GM12801 (cell line): ENCODE data around the gene HYDIN.

Source experiments
- CTCF ChIP-seq: IDR thresholded peaks from one replicate; pipeline ENCODE4 v1.5.1; 2011; ENCODE audit warnings: control low read depth; ENCODE audit not compliant: insufficient read length; ENCODE audit errors: extremely low read depth

Gene HYDIN

DNA sequence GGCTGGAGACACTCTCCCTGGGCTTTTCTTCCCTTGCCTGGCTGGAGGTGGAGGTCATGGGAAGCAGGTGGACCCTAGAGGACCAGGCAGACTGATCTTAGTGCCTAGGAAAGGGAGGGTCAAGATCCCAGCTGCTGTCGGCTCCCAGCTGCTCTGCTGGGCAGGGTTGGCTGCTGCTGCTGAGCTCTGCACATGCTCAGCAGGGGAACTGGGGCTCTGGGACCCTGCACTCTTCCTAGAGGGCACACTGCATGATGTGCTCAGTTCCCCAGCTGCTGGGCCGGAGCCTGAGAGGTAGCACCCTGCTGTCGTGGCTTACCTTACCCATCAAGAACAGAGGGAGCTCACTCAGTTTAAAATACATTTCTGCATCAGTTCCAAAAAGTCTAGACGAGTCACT is 463.9 kb downstream of the HYDIN start:
- no peak for TF ChIP-seq CTCF

GRCh38 chr16:70766176-70766575 is 464.3 kb downstream of the HYDIN start:
- TF ChIP-seq CTCF, result no peak

DNA sequence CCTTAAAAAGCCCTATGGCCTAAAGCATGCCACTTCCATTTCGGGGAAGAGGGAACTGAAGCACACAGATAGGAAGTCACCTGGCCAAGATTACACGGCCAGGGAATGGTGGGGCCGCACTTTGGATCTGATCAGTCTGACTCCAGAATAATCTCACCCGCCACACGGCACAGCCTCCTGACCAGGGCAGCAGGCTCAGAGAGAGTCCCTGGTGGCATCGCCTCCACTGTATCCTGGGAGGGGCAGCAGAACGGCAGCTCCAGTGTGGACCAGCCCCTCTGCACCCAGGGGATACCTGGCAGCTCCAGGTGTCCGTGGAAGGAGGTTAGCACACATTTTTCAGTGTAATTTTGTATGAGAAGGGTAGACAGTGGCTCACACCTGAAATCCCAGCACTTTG is 465.0 kb downstream of the HYDIN start:
- no peak for TF ChIP-seq CTCF

DNA sequence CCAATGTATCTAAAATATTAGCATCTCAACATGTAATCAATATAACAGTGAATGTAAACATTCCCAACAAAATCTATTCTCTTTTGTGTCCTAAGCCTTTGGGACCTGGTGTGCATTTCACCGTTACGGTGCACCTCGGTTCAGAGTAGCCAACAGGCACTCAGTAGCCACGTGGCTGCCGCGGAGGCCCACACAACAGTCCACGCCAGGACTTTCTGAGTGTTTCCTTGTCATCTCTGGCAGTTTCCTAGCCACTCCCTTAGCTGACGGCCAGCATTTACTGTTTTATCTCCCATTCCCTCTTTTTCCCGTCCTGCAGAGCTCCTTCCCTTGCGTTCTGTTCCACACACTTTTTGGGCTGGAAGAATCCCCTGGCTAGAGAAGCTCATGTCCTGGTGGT is 465.9 kb downstream of the HYDIN start:
- no peak for TF ChIP-seq CTCF

GRCh38 chr16:70760221-70760620 is 470.3 kb downstream of the HYDIN start:
- TF ChIP-seq CTCF, result no peak

DNA sequence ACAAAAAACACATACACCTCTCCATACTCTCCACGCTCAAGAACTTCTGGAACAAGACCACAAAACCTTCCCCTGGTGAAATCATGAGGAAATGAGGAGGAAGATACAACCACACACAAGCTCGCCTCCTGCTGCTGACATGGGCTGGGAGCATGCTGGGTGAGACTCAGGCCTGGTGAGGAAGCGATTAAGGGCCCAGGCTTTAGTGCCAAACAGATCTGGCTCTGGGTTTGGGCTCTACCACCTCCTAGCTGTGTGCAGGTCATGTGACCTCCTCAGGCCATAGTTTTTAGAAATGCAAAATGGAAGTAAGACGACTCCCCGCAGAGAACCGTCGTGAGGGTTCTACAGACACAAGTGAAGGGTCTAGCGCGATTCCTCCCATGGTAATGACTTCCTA is 470.9 kb downstream of the HYDIN start:
- TF ChIP-seq CTCF, result no peak

- TF ChIP-seq CTCF, result no peak
These were observed 471.7 kb downstream of the HYDIN start for GRCh38 chr16:70758786-70759185.
